Stomach (tissue), 4 donors: ENCODE results near the gene CBX8.

Experiments used
- CTCF ChIP-seq, 7 experiments: fragments of 450-650 bp in 4 of 7; fragments of 200-600 bp in 3 of 7; sonication (generic) in 3 of 7; IDR thresholded peaks; one replicate each; pipeline ENCODE4 v1.5.1; 2016 to 2019; ENCODE audit warnings: antibody characterized with exemption in 7 of 7, control low read depth in 2 of 7, mild to moderate bottlenecking in 1 of 7
- EP300 ChIP-seq: sonication (generic); formaldehyde crosslinking; IDR thresholded peaks from one replicate; pipeline ENCODE4 v1.6.1; 2017; ENCODE audit warnings: antibody characterized with exemption
- POLR2A ChIP-seq, 4 donors: fragments of 450-650 bp; IDR thresholded peaks; one replicate each; pipeline ENCODE4 v1.6.1; 2016; ENCODE audit warnings: antibody characterized with exemption in 4 of 4, control low read depth in 2 of 4, mild to moderate bottlenecking in 1 of 4, moderate library complexity in 1 of 4

- TF ChIP-seq CTCF (IDR thresholded peaks at IDR 0.05) (no peak), EP300 (no peak), POLR2A (IDR thresholded peaks at IDR 0.05) (no peak)
Measured at GRCh38 chr17:79792984-79793923, 3.6 kb downstream of the CBX8 start.
